Measurements from ENCODE around the gene FLYWCH1. TPM values are rescaled to one million over a fixed set of nuclear protein-coding genes. Genes with fewer than 3 reads are reported as not detected.
"Not testable (repeated sequence)": the region's sequence is repeated elsewhere in the genome, so short reads cannot be mapped to it uniquely, and the experiment has no call there.

The FLYWCH1 gene
- total RNA-seq, 3 donors from 2014 or later: 39.8 to 47.9 (median 46.8) TPM

DNA sequence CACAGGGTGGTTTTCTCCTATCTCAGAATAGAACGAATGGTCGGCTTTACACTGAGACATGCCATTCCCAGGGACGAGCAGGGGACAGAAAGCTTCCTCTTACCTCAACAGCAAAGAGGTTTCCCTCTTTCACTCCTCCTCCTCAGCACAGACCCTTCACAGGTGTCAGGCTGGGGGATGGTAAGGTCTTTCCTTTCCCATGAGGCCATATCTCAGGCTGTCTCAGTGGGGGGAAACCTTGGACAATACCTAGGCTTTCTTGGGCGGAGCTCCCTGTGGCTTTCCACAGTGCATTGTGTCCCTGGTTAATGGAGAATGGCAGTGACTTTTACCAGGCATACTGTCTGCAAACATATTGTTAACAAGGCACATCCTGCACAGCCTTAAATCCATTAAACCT is 16.4 kb downstream of the FLYWCH1 start:
- not testable (repeated sequence) for DNase-seq; ATAC-seq; H3K9me3 Mint-ChIP-seq; H3K27me3 Mint-ChIP-seq (ENCODE audit: low read depth); H3K4me3 Mint-ChIP-seq; H3K36me3 Mint-ChIP-seq (ENCODE audit: insufficient read depth); H3K4me1 Mint-ChIP-seq (ENCODE audit: low read depth)

DNA sequence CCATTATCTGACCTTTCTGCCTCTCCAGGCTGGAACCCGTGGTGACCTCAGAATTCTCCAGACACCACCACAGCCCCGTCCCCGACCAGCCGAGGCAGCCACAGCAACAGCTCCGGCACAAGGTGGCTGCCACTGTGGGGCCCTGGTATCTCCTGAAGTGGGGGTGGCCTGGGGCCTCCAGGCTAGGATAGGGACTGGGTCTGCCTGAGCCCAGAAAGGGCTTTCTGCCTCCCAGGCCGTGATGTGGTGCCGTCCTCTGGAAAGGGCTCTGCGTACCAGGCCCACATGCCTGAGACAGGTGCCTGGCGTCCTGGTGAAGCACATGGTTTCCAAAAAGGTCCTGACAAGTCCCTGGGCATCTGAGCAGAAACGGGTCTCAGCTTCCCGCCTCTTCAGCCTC is 17.1 kb downstream of the FLYWCH1 start:
- ATAC-seq (no peak), DNase-seq (no peak)
- Mint-ChIP-seq H3K9me3 (no peaks in the 10 kb centered on the region), H3K4me1 (ENCODE audit: low read depth) (peaks cover 7% of the 10 kb centered on the region), H3K27me3 (ENCODE audit: low read depth) (no peaks in the 10 kb centered on the region), H3K4me3 (no peak overlapping the region), H3K36me3 (ENCODE audit: insufficient read depth) (no peaks in the 10 kb centered on the region)

DNA sequence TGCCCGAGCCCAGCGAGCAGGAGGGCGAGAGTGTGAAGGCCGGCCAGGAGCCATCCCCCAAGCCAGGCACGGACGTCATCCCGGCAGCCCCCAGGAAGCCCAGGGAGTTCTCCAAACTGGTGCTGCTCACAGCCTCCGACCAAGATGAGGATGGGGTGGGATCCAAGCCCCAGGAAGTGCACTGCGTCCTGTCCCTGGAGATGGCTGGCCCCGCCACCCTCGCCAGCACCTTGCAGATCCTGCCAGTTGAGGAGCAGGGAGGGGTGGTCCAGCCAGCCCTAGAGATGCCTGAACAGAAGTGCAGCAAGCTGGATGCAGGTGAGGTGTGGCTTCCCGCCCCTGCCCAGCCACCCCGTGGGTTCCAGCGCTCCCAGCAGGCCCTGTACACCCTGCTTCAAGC is 18.0 kb downstream of the FLYWCH1 start:
- H3K27me3 Mint-ChIP-seq (ENCODE audit: low read depth): no peaks in the 10 kb centered on the region
- no peak overlapping the region for H3K4me3 Mint-ChIP-seq
- H3K36me3 Mint-ChIP-seq (ENCODE audit: insufficient read depth): peaks cover 8% of the 10 kb centered on the region
- peaks cover 7% of the 10 kb centered on the region for H3K4me1 Mint-ChIP-seq (ENCODE audit: low read depth)
- no peak for DNase-seq
- ATAC-seq: no peak
- no peaks in the 10 kb centered on the region for H3K9me3 Mint-ChIP-seq

DNA sequence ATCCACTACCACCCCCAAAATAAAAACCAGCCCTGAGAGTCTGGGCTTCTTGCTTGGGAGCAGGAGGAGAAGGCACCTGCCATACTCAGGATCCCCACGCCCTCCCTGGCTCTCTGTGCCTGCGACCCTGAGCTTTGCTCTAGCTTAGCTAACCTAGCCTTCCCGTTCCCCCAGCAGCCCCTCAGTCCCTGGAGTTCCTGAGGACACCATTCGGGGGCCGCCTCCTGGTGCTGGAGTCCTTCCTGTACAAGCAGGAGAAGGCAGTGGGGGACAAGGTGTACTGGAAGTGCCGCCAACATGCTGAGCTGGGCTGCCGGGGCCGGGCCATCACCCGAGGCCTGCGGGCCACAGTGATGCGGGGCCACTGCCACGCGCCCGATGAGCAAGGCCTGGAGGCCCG is 18.5 kb downstream of the FLYWCH1 start:
- no peak overlapping the region for H3K4me3 Mint-ChIP-seq
- peaks cover 9% of the 10 kb centered on the region for H3K36me3 Mint-ChIP-seq (ENCODE audit: insufficient read depth)
- no peaks in the 10 kb centered on the region for H3K9me3 Mint-ChIP-seq
- DNase-seq (no peak), ATAC-seq (no peak)
- peaks cover 7% of the 10 kb centered on the region for H3K4me1 Mint-ChIP-seq (ENCODE audit: low read depth)
- no peaks in the 10 kb centered on the region for H3K27me3 Mint-ChIP-seq (ENCODE audit: low read depth)

DNA sequence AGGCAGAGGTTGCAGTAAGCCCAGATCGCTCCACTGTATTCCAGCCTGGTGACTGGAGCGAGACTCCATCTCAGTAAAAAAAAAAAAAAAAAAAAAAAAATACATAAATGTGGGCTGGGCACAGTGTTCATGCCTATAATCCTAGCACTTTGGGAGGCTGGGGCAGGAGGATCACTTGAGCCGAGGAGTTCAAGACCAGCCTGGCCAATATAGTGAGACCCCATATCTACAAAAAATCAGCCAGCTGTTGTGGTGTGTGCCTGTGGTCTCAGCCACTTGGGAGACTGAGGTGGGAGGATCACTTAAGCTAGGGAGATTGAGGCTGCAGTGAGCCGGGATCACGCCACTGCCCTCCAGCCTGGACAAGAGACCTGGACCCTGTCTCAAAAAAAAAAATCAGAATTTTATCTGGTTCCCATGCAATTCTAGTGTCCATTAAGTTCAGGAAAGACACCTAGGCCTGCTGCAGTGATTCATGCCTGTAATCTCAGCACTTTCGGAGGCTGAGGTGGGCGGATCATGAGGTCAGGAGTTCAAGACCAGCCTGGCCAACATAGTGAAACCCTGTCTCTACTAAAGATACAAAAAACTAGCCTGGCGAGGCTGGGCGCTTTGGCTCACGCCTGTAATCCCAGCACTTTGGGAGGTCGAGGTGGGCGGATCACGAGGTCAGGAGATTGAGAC is 19.6 kb downstream of the FLYWCH1 start:
- not testable (repeated sequence) for H3K9me3 Mint-ChIP-seq; H3K4me1 Mint-ChIP-seq (ENCODE audit: low read depth); H3K27me3 Mint-ChIP-seq (ENCODE audit: low read depth); DNase-seq; ATAC-seq; H3K4me3 Mint-ChIP-seq
- H3K36me3 Mint-ChIP-seq (ENCODE audit: insufficient read depth): peaks cover 14% of the 10 kb centered on the region

DNA sequence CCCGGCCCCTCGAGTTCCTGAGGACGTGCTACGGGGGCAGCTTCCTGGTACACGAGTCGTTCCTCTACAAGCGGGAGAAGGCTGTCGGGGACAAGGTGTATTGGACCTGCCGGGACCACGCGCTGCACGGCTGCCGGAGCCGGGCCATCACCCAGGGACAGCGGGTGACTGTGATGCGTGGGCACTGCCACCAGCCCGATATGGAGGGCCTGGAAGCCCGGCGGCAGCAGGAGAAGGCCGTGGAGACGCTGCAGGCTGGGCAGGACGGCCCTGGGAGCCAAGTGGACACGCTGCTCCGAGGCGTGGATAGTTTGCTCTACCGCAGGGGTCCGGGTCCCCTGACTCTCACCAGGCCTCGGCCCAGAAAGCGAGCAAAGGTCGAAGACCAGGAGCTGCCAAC is 21.4 kb downstream of the FLYWCH1 start:
- no peak for DNase-seq
- no peak overlapping the region for H3K4me3 Mint-ChIP-seq
- H3K4me1 Mint-ChIP-seq (ENCODE audit: low read depth): no peaks in the 10 kb centered on the region
- peaks cover 14% of the 10 kb centered on the region for H3K36me3 Mint-ChIP-seq (ENCODE audit: insufficient read depth)
- no peaks in the 10 kb centered on the region for H3K9me3 Mint-ChIP-seq
- H3K27me3 Mint-ChIP-seq (ENCODE audit: low read depth): no peaks in the 10 kb centered on the region
- ATAC-seq: no peak

DNA sequence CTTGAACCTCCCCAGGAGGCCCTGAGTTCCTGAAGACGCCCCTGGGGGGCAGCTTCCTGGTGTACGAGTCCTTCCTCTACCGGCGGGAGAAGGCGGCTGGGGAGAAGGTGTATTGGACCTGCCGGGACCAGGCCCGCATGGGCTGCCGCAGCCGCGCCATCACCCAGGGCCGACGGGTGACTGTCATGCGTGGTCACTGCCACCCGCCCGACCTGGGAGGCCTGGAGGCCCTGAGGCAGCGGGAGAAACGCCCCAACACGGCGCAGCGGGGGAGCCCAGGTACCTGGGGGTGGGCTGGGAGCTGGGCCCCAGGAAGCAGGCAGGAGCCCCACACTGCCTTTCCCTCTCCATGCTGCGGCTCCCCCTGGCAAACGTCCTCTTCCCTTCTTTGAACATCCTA is 22.0 kb downstream of the FLYWCH1 start:
- no peak for ATAC-seq

DNA sequence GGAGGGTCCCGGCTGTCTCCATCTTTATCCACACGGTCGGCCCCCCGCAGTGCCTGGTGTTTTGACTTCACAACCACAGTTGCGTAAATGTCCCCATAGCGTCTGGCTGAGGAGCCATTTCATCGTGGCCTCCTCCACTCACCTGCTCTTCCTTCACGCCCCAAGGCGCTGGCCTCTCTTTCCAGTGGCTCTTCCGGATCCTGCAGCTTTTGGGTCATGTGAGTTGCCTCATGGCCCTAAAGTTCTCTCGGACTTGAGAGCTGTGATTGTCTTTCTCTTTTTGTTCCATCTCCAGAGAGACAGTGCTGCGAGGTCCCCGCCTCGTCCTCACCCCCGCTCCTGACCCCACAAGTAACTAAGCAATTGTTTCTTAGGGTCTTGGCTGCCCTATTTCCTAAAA is 22.7 kb downstream of the FLYWCH1 start:
- Mint-ChIP-seq H3K4me1 (ENCODE audit: low read depth) (no peaks in the 10 kb centered on the region), H3K4me3 (no peak overlapping the region), H3K27me3 (ENCODE audit: low read depth) (no peaks in the 10 kb centered on the region), H3K36me3 (ENCODE audit: insufficient read depth) (peaks cover 14% of the 10 kb centered on the region), H3K9me3 (no peaks in the 10 kb centered on the region)
- ATAC-seq (no peak), DNase-seq (no peak)

More for the DNA sequence above, 22.0 kb downstream of the FLYWCH1 start:
- no peak for DNase-seq
- no peak overlapping the region for H3K4me3 Mint-ChIP-seq
- no peaks in the 10 kb centered on the region for H3K27me3 Mint-ChIP-seq (ENCODE audit: low read depth)
- peaks cover 14% of the 10 kb centered on the region for H3K36me3 Mint-ChIP-seq (ENCODE audit: insufficient read depth)
- no peaks in the 10 kb centered on the region for H3K9me3 Mint-ChIP-seq
- H3K4me1 Mint-ChIP-seq (ENCODE audit: low read depth): no peaks in the 10 kb centered on the region

DNA sequence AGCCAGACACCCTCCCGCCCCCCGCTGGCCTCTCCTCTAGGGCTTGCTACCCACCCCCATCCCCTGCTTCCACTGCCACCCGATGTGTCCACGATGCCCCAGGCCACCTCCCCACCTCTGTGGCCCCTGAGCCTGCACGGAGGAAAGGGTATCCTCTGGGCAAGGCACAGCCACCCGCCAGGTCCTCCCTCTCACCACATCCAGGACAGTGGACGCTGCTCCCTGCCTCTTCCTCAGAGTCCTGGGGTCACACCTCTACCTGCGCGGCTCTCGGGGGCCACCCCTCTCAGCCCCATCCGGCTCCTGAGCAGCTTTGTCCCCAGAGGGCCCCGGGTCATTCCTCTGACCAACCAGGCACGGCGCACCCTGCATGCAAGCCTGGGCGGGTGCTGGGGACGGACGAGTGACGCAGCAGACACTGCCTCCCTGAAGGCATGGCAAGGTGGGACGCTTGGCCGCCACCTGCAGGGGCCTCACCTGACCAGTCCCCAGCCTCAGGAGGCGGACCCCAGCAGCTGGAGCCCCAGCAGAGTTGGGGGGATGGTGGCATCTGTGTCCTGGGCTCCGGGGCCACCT is 24.8 kb downstream of the FLYWCH1 start:
- H3K36me3 Mint-ChIP-seq (ENCODE audit: insufficient read depth): peaks cover 21% of the 10 kb centered on the region
- H3K27me3 Mint-ChIP-seq (ENCODE audit: low read depth): no peaks in the 10 kb centered on the region
- H3K4me3 Mint-ChIP-seq: no peak overlapping the region
- no peaks in the 10 kb centered on the region for H3K9me3 Mint-ChIP-seq
- no peaks in the 10 kb centered on the region for H3K4me1 Mint-ChIP-seq (ENCODE audit: low read depth)
- DNase-seq (no peak), ATAC-seq (no peak)

DNA sequence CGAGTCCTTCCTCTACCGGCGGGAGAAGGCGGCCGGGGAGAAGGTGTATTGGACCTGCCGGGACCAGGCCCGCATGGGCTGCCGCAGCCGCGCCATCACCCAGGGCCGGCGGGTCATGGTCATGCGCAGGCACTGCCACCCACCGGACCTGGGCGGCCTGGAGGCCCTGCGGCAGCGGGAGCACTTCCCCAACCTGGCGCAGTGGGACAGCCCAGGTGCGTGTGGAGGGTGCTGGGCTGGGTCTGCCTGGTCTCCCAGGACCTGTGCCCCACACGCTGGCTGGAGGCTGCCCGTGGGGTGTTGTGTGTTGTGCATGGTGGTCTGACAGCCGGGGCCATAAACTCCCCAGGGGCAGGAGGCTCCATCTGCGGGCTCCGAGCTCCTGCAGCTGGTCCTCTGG is 25.4 kb downstream of the FLYWCH1 start:
- ATAC-seq (no peak), DNase-seq (no peak)
- Mint-ChIP-seq H3K27me3 (ENCODE audit: low read depth) (no peaks in the 10 kb centered on the region), H3K36me3 (ENCODE audit: insufficient read depth) (peaks cover 21% of the 10 kb centered on the region), H3K4me3 (no peak overlapping the region), H3K9me3 (no peaks in the 10 kb centered on the region), H3K4me1 (ENCODE audit: low read depth) (no peaks in the 10 kb centered on the region)

DNA sequence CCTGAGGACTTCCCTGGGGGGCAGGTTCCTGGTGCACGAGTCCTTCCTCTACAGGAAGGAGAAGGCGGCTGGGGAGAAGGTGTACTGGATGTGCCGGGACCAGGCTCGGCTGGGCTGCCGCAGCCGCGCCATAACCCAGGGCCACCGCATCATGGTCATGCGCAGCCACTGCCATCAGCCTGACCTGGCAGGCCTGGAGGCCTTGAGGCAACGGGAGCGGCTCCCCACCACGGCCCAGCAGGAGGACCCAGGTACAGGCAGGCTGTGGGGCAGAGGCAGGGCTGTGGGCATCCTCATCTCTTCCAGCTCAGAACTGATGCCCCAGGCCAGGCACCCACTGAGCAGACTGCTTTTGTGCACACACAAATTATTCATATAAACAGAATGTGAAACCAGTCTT is 26.5 kb downstream of the FLYWCH1 start:
- Mint-ChIP-seq H3K4me3 (no peak overlapping the region), H3K36me3 (ENCODE audit: insufficient read depth) (peaks cover 26% of the 10 kb centered on the region), H3K4me1 (ENCODE audit: low read depth) (no peaks in the 10 kb centered on the region), H3K9me3 (no peaks in the 10 kb centered on the region), H3K27me3 (ENCODE audit: low read depth) (no peaks in the 10 kb centered on the region)
- ATAC-seq: no peak
- DNase-seq: no peak

DNA sequence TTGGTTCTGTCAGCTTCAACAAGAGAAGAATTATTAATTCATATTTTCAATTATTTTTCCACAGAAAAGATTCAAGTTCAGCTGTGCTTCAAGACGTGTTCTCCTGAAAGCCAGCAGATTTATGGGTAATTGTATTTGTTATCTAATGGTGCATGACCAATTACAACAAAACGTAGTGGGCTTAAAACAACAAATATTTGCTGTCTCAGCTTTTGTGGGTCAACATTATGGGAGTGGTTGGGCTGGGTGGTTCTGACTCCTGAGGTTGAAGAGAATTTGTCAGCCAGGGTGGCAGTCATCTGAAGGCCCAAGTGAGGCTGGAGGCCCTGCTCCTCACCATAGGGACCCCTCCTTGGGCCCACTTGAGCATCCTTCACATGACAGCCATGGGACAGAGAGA is 28.2 kb downstream of the FLYWCH1 start:
- no peaks in the 10 kb centered on the region for H3K4me1 Mint-ChIP-seq (ENCODE audit: low read depth)
- no peaks in the 10 kb centered on the region for H3K9me3 Mint-ChIP-seq
- H3K36me3 Mint-ChIP-seq (ENCODE audit: insufficient read depth): peaks cover 20% of the 10 kb centered on the region
- DNase-seq (no peak), ATAC-seq (no peak)
- H3K4me3 Mint-ChIP-seq: no peak overlapping the region
- H3K27me3 Mint-ChIP-seq (ENCODE audit: low read depth): no peaks in the 10 kb centered on the region

DNA sequence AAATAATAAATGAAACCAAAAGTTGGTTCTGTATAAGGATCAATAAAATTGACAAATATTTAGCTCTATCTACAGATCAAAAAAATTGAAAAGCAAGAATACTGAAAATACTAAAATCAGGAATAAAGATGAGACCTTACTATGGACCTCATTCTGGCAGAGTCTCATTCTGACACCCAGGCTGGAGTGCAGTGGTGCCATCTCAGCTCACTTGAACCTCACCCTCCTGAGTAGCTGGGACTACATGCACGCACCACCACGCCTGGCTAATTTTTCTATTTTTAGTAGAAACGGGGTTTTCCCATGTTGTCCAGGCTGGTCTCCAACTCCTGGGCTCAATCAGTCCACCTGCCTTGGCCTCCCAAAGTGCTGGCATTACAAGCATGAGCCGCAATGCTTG is 30.3 kb downstream of the FLYWCH1 start:
- no peak overlapping the region for H3K4me3 Mint-ChIP-seq
- no peaks in the 10 kb centered on the region for H3K9me3 Mint-ChIP-seq
- DNase-seq (no peak), ATAC-seq (no peak)
- no peaks in the 10 kb centered on the region for H3K27me3 Mint-ChIP-seq (ENCODE audit: low read depth)
- H3K4me1 Mint-ChIP-seq (ENCODE audit: low read depth): no peaks in the 10 kb centered on the region
- peaks cover 21% of the 10 kb centered on the region for H3K36me3 Mint-ChIP-seq (ENCODE audit: insufficient read depth)

DNA sequence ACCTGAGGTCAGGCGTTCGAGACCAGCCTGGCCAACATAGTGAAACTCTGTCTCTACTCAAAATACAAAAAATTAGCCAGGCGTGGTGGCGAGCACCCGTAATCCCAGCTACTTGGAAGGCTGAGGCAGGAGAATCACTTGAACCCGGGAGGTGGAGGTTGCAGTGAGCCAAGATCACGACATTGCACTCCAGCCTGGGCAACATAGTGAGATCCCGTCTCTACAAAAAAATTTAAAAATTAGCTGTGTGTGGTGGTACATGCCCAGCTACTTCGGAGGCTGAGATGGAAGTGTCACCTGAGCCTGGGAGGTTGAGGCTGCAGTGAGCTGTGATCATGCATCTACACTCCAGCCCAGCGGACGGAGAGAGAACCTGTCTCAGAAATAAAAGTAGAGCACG is 32.0 kb downstream of the FLYWCH1 start:
- not testable (repeated sequence) for H3K27me3 Mint-ChIP-seq (ENCODE audit: low read depth); H3K9me3 Mint-ChIP-seq; ATAC-seq; H3K4me1 Mint-ChIP-seq (ENCODE audit: low read depth); H3K4me3 Mint-ChIP-seq; DNase-seq
- H3K36me3 Mint-ChIP-seq (ENCODE audit: insufficient read depth): peaks cover 22% of the 10 kb centered on the region

DNA sequence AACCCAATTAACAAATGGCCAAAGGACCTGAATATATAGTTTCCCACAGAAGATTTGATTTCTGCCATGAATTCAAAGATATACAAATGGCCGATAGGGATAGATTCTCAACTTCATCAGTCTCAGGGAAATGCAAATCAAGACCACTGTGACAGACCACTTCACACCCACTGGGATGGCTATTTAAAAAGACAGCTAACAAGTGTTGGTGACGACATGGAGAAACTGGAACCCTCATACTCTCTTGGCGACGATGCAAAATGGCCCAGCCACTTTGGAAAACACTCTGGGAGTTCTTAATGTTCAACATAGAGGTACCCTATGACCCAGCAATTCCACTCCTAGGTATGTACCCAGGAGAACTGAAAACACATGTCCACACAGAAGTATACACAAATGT is 34.9 kb downstream of the FLYWCH1 start:
- H3K27me3 Mint-ChIP-seq (ENCODE audit: low read depth): no peaks in the 10 kb centered on the region
- H3K4me3 Mint-ChIP-seq: no peak overlapping the region
- H3K4me1 Mint-ChIP-seq (ENCODE audit: low read depth): no peaks in the 10 kb centered on the region
- DNase-seq (no peak), ATAC-seq (no peak)
- peaks cover 19% of the 10 kb centered on the region for H3K36me3 Mint-ChIP-seq (ENCODE audit: insufficient read depth)
- no peaks in the 10 kb centered on the region for H3K9me3 Mint-ChIP-seq

Measured in activated T-cell treated with anti-CD3 and anti-CD28 coated beads, Interleukin-2, amount 50 U/mL, for 4 hours (primary cell).